Measurements from ENCODE around the gene SMAD4. TPM values are rescaled to one million over a fixed set of nuclear protein-coding genes. Genes with fewer than 3 reads are reported as not detected.

SMAD4 gene
- total and polyA plus RNA-seq, 2 of the 13 experiments (the other 11 are each of a cell fraction or from before 2014, with no cell fraction given), result 70.2 to 72.0 TPM

DNA sequence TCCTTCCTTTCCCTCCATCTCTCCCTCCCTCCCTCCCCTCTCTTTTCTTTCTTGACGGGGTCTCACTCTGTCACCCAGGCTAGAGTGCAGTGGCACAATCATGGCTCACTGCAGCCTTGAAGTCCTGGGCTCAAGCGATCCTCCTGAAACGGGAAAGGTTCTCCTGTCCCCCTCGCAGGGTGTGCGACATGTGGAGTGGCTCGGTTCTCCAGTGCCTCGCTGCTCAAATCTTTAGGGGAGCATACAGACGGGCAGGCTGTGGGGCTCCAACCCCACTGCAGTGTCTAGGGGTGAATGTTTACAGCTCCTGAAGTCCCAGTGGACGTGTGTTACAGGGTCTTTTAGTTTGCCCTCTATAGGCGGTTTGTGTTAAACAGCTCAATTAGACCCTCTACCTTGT lies 93.5 kb downstream of the SMAD4 start:
- TF ChIP-seq HDAC6 (IDR thresholded peaks at IDR 0.05; ENCODE audit: low read depth, low read length) (no peak), SRSF1 (optimal IDR thresholded peaks at IDR 0.05; ENCODE audit: low read depth, low read length) (no peak), ZBTB21 (CRISPR knock-in tag; IDR thresholded peaks at IDR 0.05) (no peak), ZNF430 (CRISPR knock-in tag; IDR thresholded peaks at IDR 0.05) (no peak), MXD4 (CRISPR knock-in tag; IDR thresholded peaks at IDR 0.05) (no peak), ONECUT2 (CRISPR knock-in tag; IDR thresholded peaks at IDR 0.05) (no peak), ZNF615 (CRISPR knock-in tag; IDR thresholded peaks at IDR 0.05; ENCODE audit: borderline replicate concordance) (no peak), ZNF589 (CRISPR knock-in tag; conservative IDR thresholded peaks at IDR 0.05) (no peak), ZNF644 (CRISPR knock-in tag; IDR thresholded peaks at IDR 0.05; ENCODE audit: low read depth) (no peak), ZFP62 (CRISPR knock-in tag; IDR thresholded peaks at IDR 0.05) (no peak), YY1 (IDR thresholded peaks at IDR 0.05; ENCODE audit: insufficient read depth, insufficient replicate concordance, low read depth, low read length) (no peak)
- TF ChIP-seq, protein P1, sequence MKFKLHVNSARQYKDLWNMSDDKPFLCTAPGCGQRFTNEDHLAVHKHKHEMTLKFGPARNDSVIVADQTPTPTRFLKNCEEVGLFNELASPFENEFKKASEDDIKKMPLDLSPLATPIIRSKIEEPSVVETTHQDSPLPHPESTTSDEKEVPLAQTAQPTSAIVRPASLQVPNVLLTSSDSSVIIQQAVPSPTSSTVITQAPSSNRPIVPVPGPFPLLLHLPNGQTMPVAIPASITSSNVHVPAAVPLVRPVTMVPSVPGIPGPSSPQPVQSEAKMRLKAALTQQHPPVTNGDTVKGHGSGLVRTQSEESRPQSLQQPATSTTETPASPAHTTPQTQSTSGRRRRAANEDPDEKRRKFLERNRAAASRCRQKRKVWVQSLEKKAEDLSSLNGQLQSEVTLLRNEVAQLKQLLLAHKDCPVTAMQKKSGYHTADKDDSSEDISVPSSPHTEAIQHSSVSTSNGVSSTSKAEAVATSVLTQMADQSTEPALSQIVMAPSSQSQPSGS (CRISPR knock-in tag; IDR thresholded peaks at IDR 0.05), result no peak
- TF ChIP-seq, protein P2, sequence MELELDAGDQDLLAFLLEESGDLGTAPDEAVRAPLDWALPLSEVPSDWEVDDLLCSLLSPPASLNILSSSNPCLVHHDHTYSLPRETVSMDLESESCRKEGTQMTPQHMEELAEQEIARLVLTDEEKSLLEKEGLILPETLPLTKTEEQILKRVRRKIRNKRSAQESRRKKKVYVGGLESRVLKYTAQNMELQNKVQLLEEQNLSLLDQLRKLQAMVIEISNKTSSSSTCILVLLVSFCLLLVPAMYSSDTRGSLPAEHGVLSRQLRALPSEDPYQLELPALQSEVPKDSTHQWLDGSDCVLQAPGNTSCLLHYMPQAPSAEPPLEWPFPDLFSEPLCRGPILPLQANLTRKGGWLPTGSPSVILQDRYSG (CRISPR knock-in tag; IDR thresholded peaks at IDR 0.05), result no peak
- TF ChIP-seq, protein P3, sequence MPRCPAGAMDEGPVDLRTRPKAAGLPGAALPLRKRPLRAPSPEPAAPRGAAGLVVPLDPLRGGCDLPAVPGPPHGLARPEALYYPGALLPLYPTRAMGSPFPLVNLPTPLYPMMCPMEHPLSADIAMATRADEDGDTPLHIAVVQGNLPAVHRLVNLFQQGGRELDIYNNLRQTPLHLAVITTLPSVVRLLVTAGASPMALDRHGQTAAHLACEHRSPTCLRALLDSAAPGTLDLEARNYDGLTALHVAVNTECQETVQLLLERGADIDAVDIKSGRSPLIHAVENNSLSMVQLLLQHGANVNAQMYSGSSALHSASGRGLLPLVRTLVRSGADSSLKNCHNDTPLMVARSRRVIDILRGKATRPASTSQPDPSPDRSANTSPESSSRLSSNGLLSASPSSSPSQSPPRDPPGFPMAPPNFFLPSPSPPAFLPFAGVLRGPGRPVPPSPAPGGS (CRISPR knock-in tag; IDR thresholded peaks at IDR 0.05), result no peak
- TF ChIP-seq, protein P4, sequence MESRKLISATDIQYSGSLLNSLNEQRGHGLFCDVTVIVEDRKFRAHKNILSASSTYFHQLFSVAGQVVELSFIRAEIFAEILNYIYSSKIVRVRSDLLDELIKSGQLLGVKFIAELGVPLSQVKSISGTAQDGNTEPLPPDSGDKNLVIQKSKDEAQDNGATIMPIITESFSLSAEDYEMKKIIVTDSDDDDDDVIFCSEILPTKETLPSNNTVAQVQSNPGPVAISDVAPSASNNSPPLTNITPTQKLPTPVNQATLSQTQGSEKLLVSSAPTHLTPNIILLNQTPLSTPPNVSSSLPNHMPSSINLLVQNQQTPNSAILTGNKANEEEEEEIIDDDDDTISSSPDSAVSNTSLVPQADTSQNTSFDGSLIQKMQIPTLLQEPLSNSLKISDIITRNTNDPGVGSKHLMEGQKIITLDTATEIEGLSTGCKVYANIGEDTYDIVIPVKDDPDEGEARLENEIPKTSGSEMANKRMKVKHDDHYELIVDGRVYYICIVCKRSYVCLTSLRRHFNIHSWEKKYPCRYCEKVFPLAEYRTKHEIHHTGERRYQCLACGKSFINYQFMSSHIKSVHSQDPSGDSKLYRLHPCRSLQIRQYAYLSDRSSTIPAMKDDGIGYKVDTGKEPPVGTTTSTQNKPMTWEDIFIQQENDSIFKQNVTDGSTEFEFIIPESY (CRISPR knock-in tag; IDR thresholded peaks at IDR 0.05), result no peak
- 47% methylated on average over 9 of the region's 10 CpGs for WGBS (ENCODE audit: low lambda C conversion rate)
- Histone ChIP-seq H3K9me3 (ENCODE audit: low read length) (no peaks in the 10 kb centered on the region), H3K4me2 (ENCODE audit: low read depth, low read length) (no peak overlapping the region), H3K36me3 (replicated peaks in 1 of 2; ENCODE audit: control insufficient read depth in 1 of 2, insufficient read depth in 2 of 2, low read length in 2 of 2) (no peaks in the 10 kb centered on the region), H4K20me1 (ENCODE audit: insufficient read depth, low read length) (no peaks in the 10 kb centered on the region), H3K4me1 (ENCODE audit: insufficient read depth, low read length) (no peaks in the 10 kb centered on the region), H3K4me3 (replicated peaks in 1 of 3; ENCODE audit: insufficient read depth in 1 of 3, low read depth in 2 of 3, low read length in 3 of 3) (no peak overlapping the region), H3K27ac (ENCODE audit: extremely low read length, insufficient read depth, low read length) (no peak overlapping the region), H3K27me3 (ENCODE audit: control insufficient read depth in 1 of 2, insufficient read depth in 2 of 2, low read length in 2 of 2) (peaks cover 0 to 5% of the 10 kb centered on the region in 2 experiments; a peak in 3 of 5 replicates), H2AFZ (ENCODE audit: low read length) (no peak overlapping the region), H3K79me2 (ENCODE audit: insufficient read depth, low read length) (no peaks in the 10 kb centered on the region), H3K9ac (ENCODE audit: insufficient read depth, low read depth, low read length) (no peak overlapping the region)
- intact Hi-C loops (cut with micrococcal nuclease; ENCODE audit: unreplicated experiment), result no loop called here
- no TSS peak for BruUV-seq (replicated peaks)
- in situ Hi-C loops (cut with HindIII; ENCODE audit: extremely low pct_ligation_motif_present, low pct_unique_long_range_greater_than_20kb), result loop anchor here (25.0 kb wide), 3 partner anchors 539 to 1564 kb away; no protein-coding TSS in a partner anchor
- FAIRE-seq (no peak), DNase-seq (ENCODE audit: low spot score) (no peak), ATAC-seq (no peak)
- ChIA-PET POLR2A (no interaction called here), CTCF (ENCODE audit: low intra/inter-chr PET ratio, low total read pairs) (no interaction called here)
